Measurements from ENCODE around the gene SLC25A47.

DNA sequence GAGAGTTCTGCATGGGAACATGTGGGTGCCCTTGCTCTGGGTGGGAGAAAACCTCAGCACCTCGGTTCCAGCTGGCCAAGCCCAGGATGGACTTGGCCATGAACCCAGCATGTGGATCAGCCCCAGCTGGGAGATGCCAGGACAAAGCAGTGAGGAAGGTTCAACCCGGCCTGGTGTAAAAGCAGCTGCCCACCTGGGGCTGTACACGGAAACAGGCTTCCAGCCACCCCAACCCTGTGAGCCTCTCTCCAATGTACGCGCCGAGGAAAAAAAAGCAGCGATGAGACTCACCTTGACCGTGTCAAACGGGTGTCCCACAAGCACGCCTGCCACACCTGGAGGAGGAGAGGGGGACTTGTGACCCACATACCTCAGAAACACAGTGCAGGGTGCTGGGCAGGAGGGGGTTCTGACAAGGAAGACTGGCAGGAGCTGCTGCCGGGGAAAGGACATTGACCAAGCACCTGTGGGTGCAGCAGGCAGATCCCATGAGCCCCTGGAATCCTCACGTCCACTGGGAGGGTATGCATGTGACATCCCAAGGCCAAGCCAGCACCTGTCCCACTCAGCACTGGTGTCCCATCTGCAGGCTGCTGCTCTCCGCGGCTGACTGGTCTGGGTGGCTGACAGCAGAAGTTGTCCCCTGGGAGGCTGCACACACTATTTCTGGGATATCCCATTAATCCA lies 24.4 kb upstream of the SLC25A47 start:
- no peak for TF ChIP-seq CTCF (IDR thresholded peaks at IDR 0.05)
- no peak for TF ChIP-seq POLR2A (IDR thresholded peaks at IDR 0.05)

Measured in Peyer's patch (tissue), 4 donors.